Nephron (organoid): ENCODE results near the gene OTUB1.

Experiments used
- H3K27ac Mint-ChIP-seq, 3 experiments: 2 replicates each; pipeline ENCODE4 v1.8.0; 2020; ENCODE audit warnings: mixed read lengths in 3 of 3, mild to moderate bottlenecking in 2 of 3, moderate library complexity in 1 of 3
- H3K27me3 Mint-ChIP-seq: 2 replicates; pipeline ENCODE4 v1.8.0; 2021; ENCODE audit warnings: low read depth, mild to moderate bottlenecking, moderate library complexity, mixed read lengths
- H3K36me3 Mint-ChIP-seq: 2 replicates; pipeline ENCODE4 v1.8.0; 2020; ENCODE audit warnings: low read depth, mixed read lengths
- H3K4me1 Mint-ChIP-seq: 2 replicates; pipeline ENCODE4 v1.8.0; 2020; ENCODE audit warnings: mixed read lengths
- H3K4me3 Mint-ChIP-seq, 3 experiments: 2 replicates each; pipeline ENCODE4 v1.8.0; 2020; ENCODE audit warnings: mild to moderate bottlenecking in 3 of 3, mixed read lengths in 3 of 3, moderate library complexity in 2 of 3
- H3K9me3 Mint-ChIP-seq: 2 replicates; pipeline ENCODE4 v1.8.0; 2020; ENCODE audit warnings: mixed read lengths
- TF ChIP-seq, protein P1 (sequence below), 3 experiments: fragments of 200-600 bp; sonication (generic); IDR thresholded peaks; one replicate each; pipeline ENCODE4 v1.5.0; 2021; ENCODE audit warnings: antibody characterized with exemption in 3 of 3; ENCODE audit not compliant: unreplicated experiment in 3 of 3

Gene OTUB1

DNA sequence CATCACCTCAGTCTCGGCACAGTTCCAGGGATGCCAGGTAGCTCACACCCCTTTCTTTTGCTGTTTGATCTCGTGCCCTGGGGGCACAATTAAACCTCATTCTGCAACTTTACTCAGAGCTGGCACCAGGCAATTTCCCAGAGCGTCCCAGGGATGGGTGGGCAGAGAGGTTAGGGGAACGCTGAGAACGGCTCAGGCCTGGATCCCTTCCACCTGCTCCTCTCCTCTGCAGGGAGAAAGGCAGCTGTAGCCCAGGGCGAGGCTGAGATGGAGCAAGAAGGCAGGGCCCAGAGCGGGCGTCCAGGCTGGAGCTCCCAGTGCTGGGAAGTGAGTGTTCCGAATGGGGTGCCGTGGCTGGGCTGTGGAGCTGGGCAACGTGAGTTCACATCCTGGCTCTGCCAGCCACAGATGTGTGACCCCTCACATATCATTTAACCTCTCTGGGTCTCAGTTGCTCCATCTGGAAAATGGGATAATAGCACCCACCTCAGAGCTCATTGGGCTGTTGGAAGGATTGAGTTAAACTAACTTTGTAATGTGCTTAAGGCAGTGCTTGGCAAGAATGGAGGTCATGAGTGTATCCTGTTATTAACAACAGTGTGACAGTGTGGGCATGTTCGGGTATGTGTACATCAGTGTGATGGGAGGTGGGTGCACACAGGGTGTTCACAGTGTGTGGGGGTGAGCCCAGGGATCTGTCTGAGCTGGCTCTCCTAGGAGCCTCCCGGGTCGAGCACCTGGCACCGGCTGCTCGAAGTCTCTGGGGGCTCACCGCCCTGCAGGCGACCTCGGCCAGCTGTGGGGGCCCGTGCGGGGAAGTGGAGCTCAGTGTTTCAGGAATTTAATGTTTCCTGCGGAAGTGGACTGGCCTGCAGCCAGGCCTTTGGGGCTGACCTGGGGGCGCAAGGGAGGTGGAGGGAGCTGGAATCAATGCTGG is 15.5 kb downstream of the OTUB1 start:
- H3K36me3 Mint-ChIP-seq: peaks cover 15% of the 10 kb centered on the region
- peak overlapping the region; percentile 7 to 24 (median 17) for H3K4me3 Mint-ChIP-seq
- H3K9me3 Mint-ChIP-seq: no peaks in the 10 kb centered on the region
- H3K27me3 Mint-ChIP-seq: peaks cover 21% of the 10 kb centered on the region
- TF ChIP-seq, protein P1, sequence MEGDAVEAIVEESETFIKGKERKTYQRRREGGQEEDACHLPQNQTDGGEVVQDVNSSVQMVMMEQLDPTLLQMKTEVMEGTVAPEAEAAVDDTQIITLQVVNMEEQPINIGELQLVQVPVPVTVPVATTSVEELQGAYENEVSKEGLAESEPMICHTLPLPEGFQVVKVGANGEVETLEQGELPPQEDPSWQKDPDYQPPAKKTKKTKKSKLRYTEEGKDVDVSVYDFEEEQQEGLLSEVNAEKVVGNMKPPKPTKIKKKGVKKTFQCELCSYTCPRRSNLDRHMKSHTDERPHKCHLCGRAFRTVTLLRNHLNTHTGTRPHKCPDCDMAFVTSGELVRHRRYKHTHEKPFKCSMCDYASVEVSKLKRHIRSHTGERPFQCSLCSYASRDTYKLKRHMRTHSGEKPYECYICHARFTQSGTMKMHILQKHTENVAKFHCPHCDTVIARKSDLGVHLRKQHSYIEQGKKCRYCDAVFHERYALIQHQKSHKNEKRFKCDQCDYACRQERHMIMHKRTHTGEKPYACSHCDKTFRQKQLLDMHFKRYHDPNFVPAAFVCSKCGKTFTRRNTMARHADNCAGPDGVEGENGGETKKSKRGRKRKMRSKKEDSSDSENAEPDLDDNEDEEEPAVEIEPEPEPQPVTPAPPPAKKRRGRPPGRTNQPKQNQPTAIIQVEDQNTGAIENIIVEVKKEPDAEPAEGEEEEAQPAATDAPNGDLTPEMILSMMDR (IDR thresholded peaks at IDR 0.05; ENCODE audit: unreplicated experiment in 3 of 3): no peak
- peaks cover 37% of the 10 kb centered on the region for H3K4me1 Mint-ChIP-seq
- peak overlapping the region; percentile 27 to 67 (median 31) for H3K27ac Mint-ChIP-seq

DNA sequence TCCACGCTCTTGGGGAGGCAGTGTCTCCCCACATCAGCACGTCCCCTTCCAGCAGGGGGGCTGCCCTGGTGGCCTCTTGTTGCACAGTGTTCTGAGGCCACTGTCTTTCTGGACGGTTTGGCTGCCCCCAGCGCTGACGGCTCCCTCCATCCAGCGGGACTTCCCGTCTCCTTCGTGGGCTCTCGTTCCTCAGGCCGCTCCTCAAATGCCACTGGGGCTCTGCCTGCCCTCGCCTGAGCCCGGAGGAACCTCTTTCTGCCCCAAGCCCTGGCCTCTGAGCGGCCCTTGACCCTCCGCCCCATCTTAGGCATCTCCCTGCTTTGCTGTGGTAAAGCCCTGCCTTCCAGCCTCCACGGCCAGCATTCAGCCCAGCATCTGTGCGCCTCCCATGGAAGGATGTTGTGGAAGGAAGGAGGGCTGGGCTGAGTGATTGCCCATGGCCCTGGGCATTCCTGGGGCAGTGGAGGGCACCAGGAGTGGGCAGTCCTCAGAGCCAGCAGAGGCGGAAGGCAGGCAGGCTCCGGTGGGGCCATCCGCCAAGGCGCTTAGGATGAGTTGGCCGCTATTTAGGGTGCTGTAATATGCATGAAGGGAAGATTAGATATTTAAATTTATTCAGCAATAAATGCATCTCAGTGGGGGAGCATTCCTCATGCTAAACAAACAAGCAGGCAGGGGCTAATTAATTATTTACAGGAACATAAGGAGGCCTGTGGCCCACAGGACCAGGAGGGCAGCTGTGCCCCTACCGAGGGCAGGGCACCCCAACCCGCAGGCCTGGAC is 17.8 kb downstream of the OTUB1 start:
- Mint-ChIP-seq H3K27ac (peak overlapping the region; percentile 55 to 72 (median 62)), H3K27me3 (peaks cover 31% of the 10 kb centered on the region), H3K36me3 (no peaks in the 10 kb centered on the region), H3K4me3 (peak overlapping the region in 1 of 3 experiments; percentile 12), H3K4me1 (peaks cover 53% of the 10 kb centered on the region), H3K9me3 (no peaks in the 10 kb centered on the region)
- TF ChIP-seq, protein P1 (IDR thresholded peaks at IDR 0.05; ENCODE audit: unreplicated experiment in 3 of 3): no peak

DNA sequence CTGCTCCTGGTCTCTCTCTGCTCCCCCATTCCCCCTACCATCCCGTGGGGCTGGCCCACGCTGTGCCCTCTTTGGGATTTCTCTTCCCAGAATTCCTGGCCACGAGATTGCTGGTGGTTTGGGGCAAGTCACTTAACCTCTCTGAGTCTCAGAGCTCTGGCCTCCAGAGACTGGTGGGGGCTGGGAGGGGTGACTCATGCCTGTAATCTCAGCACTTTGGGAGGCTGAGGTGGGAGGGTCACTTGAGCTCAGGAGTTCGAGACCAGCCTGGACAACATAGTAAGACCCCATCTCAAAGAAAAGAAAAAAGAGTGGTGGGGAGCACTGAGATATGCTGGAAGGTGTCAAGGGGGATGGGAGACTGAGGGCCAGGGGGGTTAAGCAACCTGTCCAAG is 18.3 kb downstream of the OTUB1 start:
- no peaks in the 10 kb centered on the region for H3K9me3 Mint-ChIP-seq
- no peak overlapping the region for H3K27ac Mint-ChIP-seq
- no peak overlapping the region for H3K4me3 Mint-ChIP-seq
- no peaks in the 10 kb centered on the region for H3K36me3 Mint-ChIP-seq
- TF ChIP-seq, protein P1 (IDR thresholded peaks at IDR 0.05; ENCODE audit: unreplicated experiment in 3 of 3): no peak
- peaks cover 31% of the 10 kb centered on the region for H3K27me3 Mint-ChIP-seq
- H3K4me1 Mint-ChIP-seq: peaks cover 56% of the 10 kb centered on the region

DNA sequence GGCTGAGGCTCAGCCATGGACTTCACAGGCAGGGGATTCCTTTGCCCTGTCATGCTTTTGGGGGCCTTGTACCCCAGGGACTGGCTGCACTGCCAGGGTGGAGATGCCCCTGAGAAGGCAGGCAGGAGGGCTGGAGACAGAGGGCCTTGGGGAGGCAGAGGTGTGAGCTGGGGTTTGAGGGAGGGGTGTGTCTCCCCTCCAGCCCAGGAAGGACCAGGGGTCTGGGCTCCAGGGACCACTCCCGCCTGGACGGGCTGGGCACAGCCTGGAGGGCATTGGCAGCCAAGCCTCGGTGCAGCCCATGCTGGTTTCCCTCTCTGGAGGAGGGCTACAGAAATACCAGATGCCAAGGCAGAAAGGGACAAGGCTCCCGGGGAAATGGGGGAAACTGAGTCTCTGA is 19.5 kb downstream of the OTUB1 start:
- Mint-ChIP-seq H3K36me3 (no peaks in the 10 kb centered on the region), H3K4me1 (peaks cover 56% of the 10 kb centered on the region), H3K27me3 (peaks cover 33% of the 10 kb centered on the region), H3K9me3 (no peaks in the 10 kb centered on the region), H3K27ac (no peak overlapping the region), H3K4me3 (no peak overlapping the region)
- TF ChIP-seq, protein P1 (IDR thresholded peaks at IDR 0.05; ENCODE audit: unreplicated experiment in 3 of 3): no peak

DNA sequence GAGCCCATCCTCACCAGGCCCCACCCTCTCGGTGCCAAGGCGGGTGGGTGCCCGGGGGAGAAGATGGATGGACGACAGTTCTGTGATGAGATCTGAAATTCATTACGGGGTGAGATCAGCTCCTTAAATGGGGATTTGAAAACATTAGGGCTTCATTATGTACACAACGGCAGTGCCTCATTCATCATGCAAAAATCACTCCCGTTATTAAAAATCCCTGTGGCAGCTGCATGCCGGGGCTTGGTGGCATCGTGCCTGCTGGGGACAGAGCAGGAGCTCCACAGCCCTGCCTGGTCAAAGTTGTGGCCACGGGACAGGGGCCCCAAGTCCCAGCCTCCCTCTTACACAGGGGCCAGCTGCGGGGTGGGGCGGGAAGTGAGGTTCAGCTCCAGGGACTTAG is 20.2 kb downstream of the OTUB1 start:
- no peaks in the 10 kb centered on the region for H3K9me3 Mint-ChIP-seq
- no peaks in the 10 kb centered on the region for H3K36me3 Mint-ChIP-seq
- no peak overlapping the region for H3K27ac Mint-ChIP-seq
- H3K4me3 Mint-ChIP-seq: no peak overlapping the region
- H3K27me3 Mint-ChIP-seq: peaks cover 40% of the 10 kb centered on the region
- TF ChIP-seq, protein P1 (IDR thresholded peaks at IDR 0.05; ENCODE audit: unreplicated experiment in 3 of 3): no peak
- peaks cover 53% of the 10 kb centered on the region for H3K4me1 Mint-ChIP-seq
